GM12874 (cell line): ENCODE data around the gene PDE6C.

Experiments used
- TF ChIP-seq, protein P1 (sequence below): IDR thresholded peaks from 2 replicates; pipeline ENCODE4 v1.5.1; 2011; ENCODE audit warnings: low read depth, mild to moderate bottlenecking, control low read depth, low read length, moderate library complexity; ENCODE audit not compliant: insufficient read depth

Gene PDE6C

DNA sequence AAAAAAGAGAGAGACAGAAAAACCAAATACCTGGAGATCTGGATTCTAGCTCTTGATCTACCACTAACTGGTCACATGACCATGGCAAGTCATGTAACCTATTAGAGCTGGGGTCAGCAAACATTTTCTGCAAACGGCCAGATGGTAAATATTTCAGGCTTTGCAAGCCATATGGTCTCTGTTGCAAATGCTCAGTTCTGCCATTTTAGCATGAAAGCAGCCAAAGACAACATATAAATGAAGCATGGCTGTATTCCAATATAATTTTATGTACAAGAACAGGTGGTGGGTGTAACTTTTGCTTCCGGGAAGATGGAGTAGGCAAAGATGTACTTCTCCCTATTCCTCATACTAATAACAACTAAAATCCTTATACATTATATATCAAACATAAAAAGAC, 83.4 kb downstream of the PDE6C start:
- TF ChIP-seq, protein P1, sequence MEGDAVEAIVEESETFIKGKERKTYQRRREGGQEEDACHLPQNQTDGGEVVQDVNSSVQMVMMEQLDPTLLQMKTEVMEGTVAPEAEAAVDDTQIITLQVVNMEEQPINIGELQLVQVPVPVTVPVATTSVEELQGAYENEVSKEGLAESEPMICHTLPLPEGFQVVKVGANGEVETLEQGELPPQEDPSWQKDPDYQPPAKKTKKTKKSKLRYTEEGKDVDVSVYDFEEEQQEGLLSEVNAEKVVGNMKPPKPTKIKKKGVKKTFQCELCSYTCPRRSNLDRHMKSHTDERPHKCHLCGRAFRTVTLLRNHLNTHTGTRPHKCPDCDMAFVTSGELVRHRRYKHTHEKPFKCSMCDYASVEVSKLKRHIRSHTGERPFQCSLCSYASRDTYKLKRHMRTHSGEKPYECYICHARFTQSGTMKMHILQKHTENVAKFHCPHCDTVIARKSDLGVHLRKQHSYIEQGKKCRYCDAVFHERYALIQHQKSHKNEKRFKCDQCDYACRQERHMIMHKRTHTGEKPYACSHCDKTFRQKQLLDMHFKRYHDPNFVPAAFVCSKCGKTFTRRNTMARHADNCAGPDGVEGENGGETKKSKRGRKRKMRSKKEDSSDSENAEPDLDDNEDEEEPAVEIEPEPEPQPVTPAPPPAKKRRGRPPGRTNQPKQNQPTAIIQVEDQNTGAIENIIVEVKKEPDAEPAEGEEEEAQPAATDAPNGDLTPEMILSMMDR, result no peak

DNA sequence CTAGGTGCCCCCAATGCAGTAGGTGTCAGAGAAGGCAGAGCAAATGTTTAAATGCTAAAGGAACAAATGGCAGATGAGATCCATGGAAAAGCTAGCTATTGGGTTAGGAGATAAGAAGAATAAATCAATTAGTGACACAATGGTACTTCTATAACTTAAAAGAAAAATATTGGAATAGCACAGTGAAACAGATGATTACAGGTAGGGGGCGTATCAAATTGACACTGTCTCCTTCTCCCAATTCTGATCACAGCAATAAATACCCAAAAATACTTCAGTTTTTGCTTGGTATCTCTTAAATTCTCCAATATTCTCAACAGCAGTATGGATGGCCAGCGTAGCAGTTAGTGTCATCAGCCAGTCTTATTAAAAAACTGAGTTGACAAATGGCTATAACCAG, 84.9 kb downstream of the PDE6C start:
- TF ChIP-seq, protein P1, result no peak

- TF ChIP-seq, protein P1, result no peak
Measured at GRCh38 chr10:93701866-93702209, 89.5 kb downstream of the PDE6C start.

DNA sequence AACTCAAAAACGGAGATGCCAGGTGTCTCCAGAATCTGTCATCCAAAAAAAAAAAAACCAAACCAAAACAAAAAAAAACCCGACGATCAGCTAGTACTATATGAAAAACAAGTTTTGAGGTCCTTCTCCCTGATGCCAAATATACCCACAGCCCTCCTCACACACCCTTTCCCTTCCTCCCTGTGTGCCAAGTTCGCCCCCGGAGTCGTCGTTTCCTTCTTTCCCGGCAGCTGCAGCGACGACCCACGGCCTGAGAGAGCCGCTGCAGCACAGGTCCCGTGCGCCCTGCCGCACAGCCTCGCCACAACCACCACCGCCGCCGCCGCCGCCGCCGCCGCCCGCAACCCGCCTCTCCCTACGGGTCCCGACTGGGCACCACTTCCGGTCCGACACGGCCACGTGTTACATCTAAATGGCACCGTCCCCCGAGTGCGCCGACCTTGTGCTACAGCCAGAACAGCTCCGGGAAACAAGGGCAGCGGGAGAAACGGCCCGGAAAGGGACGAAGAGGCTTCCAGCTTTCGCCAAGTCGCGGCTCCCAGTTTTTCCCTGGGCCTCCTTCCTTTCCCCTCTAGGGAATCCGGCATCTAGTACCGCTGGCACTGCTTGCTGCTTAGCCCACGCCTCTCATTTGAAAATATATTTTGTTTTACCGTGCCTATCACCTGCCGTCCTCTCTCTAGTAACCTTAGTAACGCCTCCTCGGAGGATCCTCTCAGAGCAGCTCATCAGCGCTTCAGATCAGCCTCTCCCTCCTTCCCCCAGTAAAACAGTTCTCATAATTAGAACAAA, 90.1 kb downstream of the PDE6C start, which contains the start of gene FRA10AC1:
Gene FRA10AC1 (minus strand): TSS at position 383 of the 792 bp plus-strand sequence. CDS start 2,486 bp downstream, outside the sequence.
- TF ChIP-seq, protein P1, result peak; percentile 66

DNA sequence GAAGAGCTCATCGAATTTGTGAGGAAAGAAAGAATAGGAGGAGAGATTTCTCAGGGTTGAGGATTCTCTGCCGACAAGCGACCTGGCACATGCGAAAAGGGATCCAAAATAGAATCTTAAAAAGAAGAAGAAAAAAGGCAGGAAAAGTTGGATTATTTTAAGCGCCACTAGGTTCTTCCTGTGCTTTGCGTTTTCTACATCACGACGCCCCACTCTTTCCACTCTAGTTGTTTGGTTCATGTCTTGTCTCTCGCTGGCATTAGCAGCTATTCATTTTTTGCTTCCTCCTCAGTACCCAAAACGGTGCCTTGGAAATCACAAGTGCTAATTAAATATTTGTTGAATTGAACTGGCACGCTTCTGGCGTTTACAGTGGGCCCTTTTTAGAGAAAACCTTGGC, 90.7 kb downstream of the PDE6C start:
- TF ChIP-seq, protein P1, result no peak

DNA sequence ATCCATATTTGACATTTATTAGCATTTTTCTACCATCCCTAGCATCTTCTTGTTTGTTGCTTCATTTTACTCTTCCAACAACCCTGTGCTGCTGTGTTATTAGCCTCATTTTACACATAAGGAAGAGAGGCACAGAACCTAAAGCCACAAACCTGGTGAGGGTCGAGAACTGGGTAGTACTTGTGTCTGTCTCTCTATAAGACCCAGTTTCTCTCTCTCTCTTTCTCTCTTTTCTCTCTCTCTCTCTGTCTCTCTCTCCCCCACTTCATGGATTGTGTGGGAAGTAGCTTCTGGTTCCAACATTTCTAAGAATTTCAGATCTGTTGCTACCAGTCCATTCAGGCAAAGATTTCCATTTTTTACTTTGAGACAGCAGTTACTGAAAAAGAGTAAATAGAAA, 91.5 kb downstream of the PDE6C start:
- TF ChIP-seq, protein P1, result no peak

DNA sequence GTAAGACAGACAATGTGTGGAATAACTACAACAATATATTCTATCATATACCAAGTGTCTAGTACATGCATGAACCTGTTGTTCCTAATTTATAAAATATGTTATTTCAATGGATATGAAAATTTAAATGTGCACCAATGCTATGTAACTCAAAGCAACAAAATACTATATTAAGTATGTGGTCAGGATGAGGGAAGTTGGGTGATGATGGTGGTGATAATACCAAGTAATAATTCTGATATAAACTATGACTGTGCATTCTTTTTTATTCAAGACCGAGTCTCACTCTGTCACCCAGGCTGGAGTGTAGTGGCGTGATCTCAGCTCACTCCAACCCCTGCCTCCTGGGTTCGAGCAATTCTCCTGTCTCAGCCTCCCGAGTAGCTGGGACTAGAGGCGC, 92.1 kb downstream of the PDE6C start:
- TF ChIP-seq, protein P1, result no peak
